ENCODE data around the gene TECPR2.

Gene TECPR2

DNA sequence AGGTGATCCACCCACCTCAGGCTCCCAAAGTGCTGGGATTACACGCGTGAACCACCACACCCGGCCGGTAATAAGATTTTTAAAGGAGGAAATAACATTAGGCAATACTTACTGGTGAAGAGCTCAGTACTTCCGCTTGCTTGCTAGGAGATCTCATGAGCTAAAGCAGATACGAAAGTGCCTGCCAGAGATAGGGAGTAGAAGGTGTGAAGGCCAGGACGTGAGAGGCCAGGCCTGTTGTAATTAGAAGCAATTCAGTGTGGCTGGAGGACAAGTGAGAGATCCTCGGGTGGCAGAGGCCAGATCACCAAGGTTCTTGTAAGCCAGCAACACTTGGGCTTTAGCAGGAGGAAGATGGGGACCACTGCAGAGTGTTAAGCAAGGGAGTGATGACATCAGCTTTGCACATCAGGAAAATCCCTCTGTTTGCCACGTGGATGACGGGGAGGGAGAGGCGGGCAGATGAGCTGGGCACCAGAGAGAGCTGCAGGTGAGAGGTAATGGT lies 7.6 kb downstream of the TECPR2 start:
- no peak for DNase-seq
- intact Hi-C loops (cut with DNase I), result no loop called here

DNA sequence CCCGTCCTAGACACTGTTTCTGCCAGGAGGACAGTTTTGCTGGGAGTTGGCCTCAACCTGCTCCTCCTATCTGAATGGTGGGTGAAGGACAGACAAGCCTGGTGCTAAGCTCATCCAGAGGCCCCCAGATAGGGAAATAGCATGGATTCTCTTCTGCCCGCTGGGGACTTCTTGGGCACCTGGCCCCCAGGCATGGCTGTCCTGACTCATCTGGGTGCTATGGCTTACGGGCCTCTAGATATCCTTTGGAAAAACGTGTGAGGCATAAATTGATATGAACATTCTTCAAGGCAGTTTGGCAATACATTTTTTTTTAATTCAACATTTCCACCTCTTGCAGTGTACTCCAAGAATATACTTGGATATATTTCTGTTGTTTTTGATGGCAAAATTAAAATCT lies 8.6 kb downstream of the TECPR2 start:
- intact Hi-C loops (cut with DNase I), result no loop called here
- no peak for DNase-seq

DNA sequence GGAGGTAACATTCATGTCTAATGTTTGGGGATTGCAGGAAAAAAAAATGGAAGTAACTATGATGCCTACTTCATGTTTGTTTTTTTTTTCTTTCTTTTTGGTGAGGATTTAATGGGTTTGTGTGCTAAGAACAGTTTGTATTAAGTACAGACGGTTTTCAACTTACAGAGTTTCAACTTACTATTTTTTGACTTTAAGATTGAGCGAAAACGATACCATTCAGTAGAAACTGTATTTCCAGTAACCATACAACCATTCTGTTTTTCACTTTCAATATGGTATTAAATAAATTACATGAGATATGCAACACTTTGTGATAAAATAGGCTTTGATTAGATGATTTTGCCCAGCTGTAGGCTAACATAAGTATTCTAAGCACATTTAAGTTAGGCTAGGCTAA lies 10.4 kb downstream of the TECPR2 start:
- no peak for DNase-seq
- intact Hi-C loops (cut with DNase I), result no loop called here

GRCh38 chr14:102374264-102374663 lies 11.5 kb downstream of the TECPR2 start:
- intact Hi-C loops (cut with DNase I), result no loop called here
- no peak for DNase-seq

- intact Hi-C loops (cut with DNase I), result no loop called here
- no peak for DNase-seq
These were observed 12.4 kb downstream of the TECPR2 start for GRCh38 chr14:102375119-102375518.

GRCh38 chr14:102377696-102378095 lies 15.0 kb downstream of the TECPR2 start:
- intact Hi-C loops (cut with DNase I), result no loop called here
- no peak for DNase-seq

DNA sequence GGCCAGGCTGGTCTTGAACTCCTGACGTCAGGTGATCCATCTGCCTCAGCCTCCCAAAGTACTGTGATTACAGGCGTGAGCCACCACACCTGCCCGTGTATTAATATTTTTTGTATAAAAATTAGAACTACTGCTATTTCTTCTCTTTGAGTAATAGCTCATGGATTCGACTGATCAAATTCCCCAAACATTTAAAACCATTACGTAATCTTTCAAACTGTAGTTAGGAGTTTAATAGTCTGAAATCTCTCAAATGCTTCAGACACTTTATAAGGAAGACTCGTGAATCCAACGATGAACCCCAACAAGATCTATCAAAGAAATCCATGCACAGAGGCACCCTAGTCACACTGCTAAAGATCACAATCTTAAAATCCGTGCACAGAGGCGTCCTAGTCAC lies 16.1 kb downstream of the TECPR2 start:
- intact Hi-C loops (cut with DNase I), result no loop called here
- no peak for DNase-seq

GRCh38 chr14:102387086-102387485 lies 24.3 kb downstream of the TECPR2 start:
- intact Hi-C loops (cut with DNase I), result no loop called here
- no peak for DNase-seq

GRCh38 chr14:102389246-102389645 lies 26.5 kb downstream of the TECPR2 start:
- no peak for DNase-seq
- intact Hi-C loops (cut with DNase I), result no loop called here

DNA sequence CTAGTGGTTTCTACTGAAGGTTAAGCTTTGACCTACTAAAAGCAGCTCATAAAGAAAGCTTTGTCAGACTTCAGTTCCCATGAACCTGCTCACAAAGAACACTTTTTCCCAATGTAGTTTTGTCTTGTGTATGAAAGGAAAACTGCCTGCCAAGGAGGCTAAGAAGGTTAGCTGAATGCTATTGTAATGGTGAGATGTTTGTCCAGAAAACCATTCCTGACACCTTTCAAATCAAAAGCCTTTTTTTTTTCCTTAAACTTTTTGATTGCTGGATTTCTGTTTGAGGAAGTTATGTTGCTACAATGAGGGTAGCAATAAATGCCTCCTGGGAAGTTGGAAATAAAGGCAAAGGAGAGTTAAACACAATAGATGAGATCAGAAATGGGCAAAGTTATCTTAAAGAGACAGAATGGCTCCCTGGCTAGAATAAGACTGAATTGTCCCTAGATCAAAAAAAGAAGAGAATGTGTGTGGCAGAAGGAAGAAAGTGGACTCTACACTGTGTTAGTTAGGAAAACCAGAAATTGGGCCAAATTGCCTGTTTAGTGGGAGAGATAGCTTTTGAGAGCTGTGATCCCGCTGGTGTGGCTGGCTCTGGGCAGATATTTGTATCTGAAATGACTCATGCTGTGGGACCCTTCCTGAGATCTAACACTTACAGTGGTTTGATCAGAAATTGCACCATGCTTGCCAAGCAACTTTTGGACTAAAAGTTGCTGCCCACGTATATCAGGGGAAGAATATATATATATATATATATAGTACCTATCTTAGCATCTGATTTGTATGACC lies 27.5 kb downstream of the TECPR2 start:
- intact Hi-C loops (cut with DNase I), result no loop called here
- DNase-seq, result peak in 1 of 10 donors; percentile 51

DNA sequence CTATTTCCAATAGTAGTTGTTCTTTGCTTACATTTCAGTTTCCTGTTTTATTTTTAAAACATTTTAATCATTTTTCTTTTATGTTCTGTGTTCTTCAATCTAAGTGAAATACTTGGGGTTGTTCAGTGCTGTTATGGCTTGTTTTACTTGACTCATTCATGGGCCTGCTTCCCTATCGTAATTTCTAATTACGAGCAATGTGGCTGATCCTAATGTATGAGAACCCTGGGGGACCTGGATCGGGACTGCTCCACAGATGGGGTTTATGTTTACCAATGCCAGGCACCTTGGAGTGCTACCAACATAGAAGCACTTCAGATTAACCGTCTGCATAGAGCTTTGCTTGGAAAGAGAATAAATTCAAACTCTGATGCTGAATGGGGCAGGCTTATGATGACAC lies 29.8 kb downstream of the TECPR2 start:
- intact Hi-C loops (cut with DNase I), result no loop called here
- DNase-seq, result no peak

DNA sequence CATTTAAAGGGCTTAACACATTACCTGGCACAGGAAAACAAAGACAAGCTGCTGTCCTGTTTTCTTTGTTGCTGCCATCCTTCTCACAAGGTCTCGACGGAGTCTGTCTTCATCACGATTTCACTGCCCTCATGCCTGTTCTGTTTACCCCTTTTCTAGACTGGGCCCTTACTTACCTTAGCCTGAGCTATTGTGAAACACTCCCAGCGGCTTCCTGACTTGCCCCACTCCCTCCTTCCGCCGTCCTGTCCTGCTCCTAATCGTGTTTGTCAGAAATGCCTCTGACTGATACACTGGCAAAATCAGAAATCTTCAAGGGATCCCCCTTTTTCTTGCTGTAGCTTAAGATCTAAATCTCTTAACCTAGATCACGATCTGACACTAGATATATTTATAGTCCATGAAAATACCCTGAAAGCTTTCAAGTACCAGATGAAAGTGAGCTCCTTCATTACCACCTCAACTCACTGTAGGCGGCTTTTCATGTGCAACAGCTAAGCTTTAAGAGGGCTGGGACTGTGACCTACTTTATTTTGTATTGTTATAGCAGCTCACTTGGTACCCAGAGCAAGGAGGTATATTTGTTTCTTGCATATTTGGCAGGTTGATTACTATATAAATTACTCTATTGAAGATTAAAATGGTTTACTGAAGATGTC lies 32.1 kb downstream of the TECPR2 start:
- DNase-seq, result peak in 1 of 10 donors; percentile 41
- intact Hi-C loops (cut with DNase I), result no loop called here

- DNase-seq, result peak in 1 of 10 donors; percentile 75
- intact Hi-C loops (cut with DNase I), result no loop called here
These were observed 33.8 kb downstream of the TECPR2 start for GRCh38 chr14:102396521-102396920.

DNA sequence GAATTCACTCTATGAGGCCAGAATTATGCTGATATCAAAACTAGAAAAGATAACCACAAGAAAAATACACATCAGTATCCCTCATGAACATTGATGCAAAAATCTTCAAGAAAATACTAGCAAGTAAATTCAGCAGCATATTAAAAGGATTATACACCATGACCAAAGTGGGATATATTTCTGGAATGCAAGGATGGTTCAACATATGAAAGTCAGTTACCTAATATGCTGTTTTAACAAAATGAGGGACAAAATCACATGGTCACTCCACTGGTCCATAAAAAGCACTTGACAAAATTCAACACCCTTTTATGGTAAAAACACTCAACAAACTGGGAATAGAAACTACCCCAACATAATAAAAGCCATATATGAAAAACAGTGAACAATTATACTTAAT lies 40.3 kb downstream of the TECPR2 start:
- no peak for DNase-seq
- intact Hi-C loops (cut with DNase I), result no loop called here

GRCh38 chr14:102407258-102407657 lies 44.5 kb downstream of the TECPR2 start:
- intact Hi-C loops (cut with DNase I), result no loop called here
- no peak for DNase-seq

DNA sequence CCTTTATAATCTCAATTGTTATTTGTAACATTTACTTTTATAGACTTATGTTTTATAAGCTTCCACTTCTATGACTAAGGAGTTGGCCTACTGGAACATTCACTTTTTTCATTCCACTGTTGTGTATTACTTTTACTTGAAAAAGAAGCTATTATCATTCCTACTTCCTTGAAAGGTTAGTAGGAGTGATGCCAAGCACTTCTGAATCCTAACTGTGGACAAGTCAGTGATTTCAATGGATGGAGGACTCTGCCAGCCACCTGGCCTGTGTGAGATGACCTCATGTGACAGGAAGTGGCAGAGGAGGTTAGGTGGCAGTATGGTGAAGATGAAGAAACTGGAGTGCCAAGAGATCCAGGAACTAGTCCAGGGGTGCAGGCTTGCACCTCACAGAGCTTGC lies 46.0 kb downstream of the TECPR2 start:
- DNase-seq, result peak in 1 of 10 donors; percentile 63

GRCh38 chr14:102415671-102416070 lies 52.9 kb downstream of the TECPR2 start:
- DNase-seq, result peak; percentile 70 to 98 (median 90)
- intact Hi-C loops (cut with DNase I), result loop anchor here (5.0 kb wide), 1 partner anchor 53 kb away; the partner anchor contains the start of genes CINP and TECPR2

More for the DNA sequence above, 46.0 kb downstream of the TECPR2 start:
- intact Hi-C loops (cut with DNase I), result no loop called here

DNA sequence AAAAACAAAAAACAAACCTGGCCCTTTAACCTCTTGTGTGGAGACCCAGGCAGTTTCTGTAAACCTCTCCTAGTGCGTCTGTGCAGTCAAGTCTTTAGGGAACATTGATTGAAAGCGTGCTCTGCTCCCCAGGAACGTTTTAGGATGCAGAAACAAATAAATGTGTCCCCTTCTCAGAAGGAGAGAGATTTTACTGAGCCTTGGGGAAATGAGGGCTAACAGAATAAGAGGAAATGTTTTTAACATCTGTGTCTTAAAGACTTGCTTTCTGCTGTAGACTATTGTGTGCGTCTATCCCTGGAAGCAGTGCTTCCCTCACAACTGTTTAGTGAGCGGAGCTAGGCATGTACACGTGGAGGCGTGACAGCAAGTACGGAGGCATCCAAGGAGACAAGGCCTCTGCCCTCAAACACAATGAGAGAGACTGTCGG lies 54.3 kb downstream of the TECPR2 start:
- DNase-seq, result no peak
- intact Hi-C loops (cut with DNase I), result loop anchor here (5.0 kb wide), 1 partner anchor 55 kb away; the partner anchor contains the start of genes CINP and TECPR2

- intact Hi-C loops (cut with DNase I), result loop anchor here (5.0 kb wide), 1 partner anchor 55 kb away; the partner anchor contains the start of genes CINP and TECPR2
- DNase-seq, result no peak
These were observed 54.9 kb downstream of the TECPR2 start for GRCh38 chr14:102417646-102418045.

GRCh38 chr14:102418169-102418852 lies 55.6 kb downstream of the TECPR2 start:
- DNase-seq, result peak in 3 of 10 donors; percentile 66 to 92 (median 82)
- intact Hi-C loops (cut with DNase I), result loop anchor here (5.0 kb wide), 1 partner anchor 56 kb away; the partner anchor contains the start of genes CINP and TECPR2

DNA sequence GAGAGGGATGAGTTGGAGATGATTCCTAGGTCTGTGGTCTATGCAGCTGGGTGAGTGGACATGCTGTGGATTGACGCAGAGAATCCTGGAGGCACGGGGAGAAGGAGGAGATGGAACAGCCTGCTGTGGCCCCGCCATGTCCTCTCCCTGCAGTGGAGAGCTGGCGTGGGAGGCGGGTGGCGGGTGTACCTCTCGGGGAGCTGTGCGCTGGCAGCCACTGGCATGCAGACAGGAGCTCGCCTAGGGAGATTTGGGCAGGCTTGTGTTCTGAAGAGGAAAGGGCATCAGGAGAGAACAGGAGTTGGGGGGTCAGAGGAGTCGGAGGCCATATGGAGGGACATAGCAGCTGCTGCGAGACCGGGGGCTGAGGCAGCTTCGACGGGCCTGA lies 56.1 kb downstream of the TECPR2 start:
- intact Hi-C loops (cut with DNase I), result loop anchor here (5.0 kb wide), 1 partner anchor 57 kb away; the partner anchor contains the start of genes CINP and TECPR2

More for the DNA sequence above, 56.1 kb downstream of the TECPR2 start:
- DNase-seq, result peak in 8 of 10 donors; percentile 59 to 95 (median 82)

Measured in posterior cingulate gyrus (tissue), 11 donors.